GM12874 (cell line): Measurements from ENCODE around the gene EIF2B4.

Experiments used
- CTCF ChIP-seq: IDR thresholded peaks from 2 replicates; pipeline ENCODE4 v1.5.1; 2011; ENCODE audit warnings: low read depth, mild to moderate bottlenecking, control low read depth, low read length, moderate library complexity; ENCODE audit not compliant: insufficient read depth

The EIF2B4 gene

DNA sequence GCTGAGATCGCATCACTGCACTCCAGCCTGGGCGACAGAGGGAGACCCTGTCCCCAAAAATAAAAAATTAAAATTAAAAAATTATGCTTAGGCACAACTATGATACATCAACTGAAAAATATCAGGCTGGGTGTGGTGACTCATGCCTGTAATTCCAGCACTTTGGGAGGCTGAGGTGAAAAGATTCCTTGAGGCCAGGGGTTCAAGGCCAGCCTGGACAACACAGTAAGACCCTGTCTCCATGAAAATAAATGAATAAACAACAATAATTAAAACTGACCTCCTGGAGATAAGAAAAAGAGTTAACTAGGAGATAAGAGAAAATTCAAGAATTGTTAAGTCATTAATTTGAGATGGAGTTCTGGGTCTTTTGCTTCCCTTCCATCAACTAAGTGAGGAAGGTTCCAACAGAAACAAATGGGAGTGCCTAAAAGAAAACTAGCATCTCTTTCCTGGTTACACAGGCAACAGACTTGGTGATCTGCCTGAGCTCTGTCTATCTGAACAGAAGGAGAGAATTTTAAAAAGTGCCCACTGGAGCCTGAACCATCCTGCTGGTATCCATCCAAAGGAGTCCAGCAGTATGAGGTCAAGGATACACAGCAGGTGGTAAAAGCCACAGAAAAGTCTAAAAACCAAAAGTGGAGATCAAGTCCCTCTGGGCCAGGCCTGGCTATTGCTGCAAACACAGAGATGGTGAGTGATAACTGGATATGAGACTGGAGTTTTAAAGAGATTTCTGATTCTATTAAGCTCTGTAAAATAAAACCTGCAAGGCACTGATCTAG lies 30.4 kb upstream of the EIF2B4 start:
- TF ChIP-seq CTCF, result no peak

- TF ChIP-seq CTCF, result no peak
Measured at GRCh38 chr2:27398962-27399361, 28.8 kb upstream of the EIF2B4 start.

- TF ChIP-seq CTCF, result no peak
Measured at GRCh38 chr2:27393225-27393624, 23.1 kb upstream of the EIF2B4 start.

GRCh38 chr2:27390822-27391679 lies 20.9 kb upstream of the EIF2B4 start:
- TF ChIP-seq CTCF, result no peak

- no peak for TF ChIP-seq CTCF
Measured at GRCh38 chr2:27381577-27382181, 11.5 kb upstream of the EIF2B4 start.

DNA sequence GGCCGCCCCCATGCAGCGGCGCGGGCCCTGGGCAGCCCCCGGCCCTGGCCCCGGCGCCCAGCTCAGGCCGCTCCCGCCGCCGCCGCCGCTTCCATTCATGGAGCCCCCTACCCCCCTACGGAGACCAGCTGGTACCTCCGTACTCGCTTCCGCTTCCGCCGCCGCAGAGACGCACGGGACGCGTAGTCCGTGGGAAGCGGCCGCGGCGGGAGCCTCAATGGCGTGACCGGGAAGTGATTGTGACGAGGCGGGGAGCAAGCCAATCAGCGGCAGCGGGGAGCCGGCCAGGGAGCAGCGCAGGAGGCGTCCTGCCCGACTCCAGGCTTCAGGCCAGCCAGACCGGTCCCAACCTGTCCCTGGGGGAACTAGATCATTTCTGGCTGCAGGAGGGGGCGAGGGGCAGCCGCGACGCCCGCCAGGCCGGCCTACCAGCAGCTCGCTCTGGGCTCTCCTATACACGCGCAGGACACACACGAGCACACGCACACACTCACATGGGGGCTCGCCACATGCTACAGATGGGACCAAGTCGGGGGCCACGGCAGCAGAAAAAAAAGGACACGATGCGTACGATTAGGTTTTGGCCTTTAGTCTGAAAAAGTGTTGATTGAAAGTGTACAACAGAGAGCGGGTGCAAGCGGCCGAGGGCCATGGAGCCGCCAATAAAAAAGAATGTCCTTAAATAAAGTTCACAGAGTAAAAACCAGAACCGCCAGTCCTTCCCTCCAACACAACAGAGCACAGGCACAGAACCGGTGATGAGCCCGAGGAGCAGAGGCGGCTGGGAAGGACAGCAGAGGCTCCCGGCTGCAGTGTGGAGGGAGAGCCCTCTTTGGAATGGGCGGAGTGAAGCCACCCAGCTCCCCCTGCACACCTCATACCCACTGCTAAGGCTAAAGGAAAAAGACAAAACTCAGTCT lies 10.7 kb upstream of the EIF2B4 start, which contains the start of gene ZNF513:
ZNF513 (minus strand) TSS at position 109 of the 920 bp plus-strand sequence. CDS start 208 bp downstream, outside the sequence.
- TF ChIP-seq CTCF, result no peak
